Adrenal gland (tissue), 12 donors: ENCODE data around the gene CCDC24. TPM values are rescaled to one million over a fixed set of nuclear protein-coding genes. Genes with fewer than 3 reads are reported as not detected.

Experiments used
- DNase-seq, 7 donors: peaks; one replicate each; pipeline ENCODE4 v3.0.0-alpha.2; 2019 to 2020
- H3K27ac ChIP-seq, 5 donors: fragments of 200-600 bp; sonication (generic) in 4 of 5; 1 replicate in 3 of 5; 2 replicates in 2 of 5; pipeline versions ENCODE4 v1.5.1 to v1.8.0; 2016 to 2020; ENCODE audit warnings: mild to moderate bottlenecking in 1 of 5
- H3K27me3 ChIP-seq: fragments of 200-600 bp; 2 replicates; pipeline ENCODE4 v1.8.0; 2021
- H3K36me3 ChIP-seq, 2 donors: fragments of 200-600 bp; replicated peaks in 1 of 2; 1 replicate in 1 of 2; 2 replicates in 1 of 2; pipeline versions ENCODE4 v1.5.1 to v1.8.0; 2018 to 2022
- H3K4me1 ChIP-seq, 2 donors: fragments of 200-600 bp; replicated peaks in 1 of 2; 1 replicate in 1 of 2; 2 replicates in 1 of 2; pipeline versions ENCODE4 v1.5.1 to v1.8.0; 2018 to 2021
- H3K4me3 ChIP-seq, 4 donors: fragments of 200-600 bp; sonication (generic) in 3 of 4; one replicate each; pipeline ENCODE4 v1.5.1; 2016 to 2018
- H3K9me3 ChIP-seq, 3 donors: fragments of 200-600 bp; sonication (generic) in 1 of 3; replicated peaks in 1 of 3; 1 replicate in 2 of 3; 2 replicates in 1 of 3; pipeline versions ENCODE4 v1.5.1 to v1.8.0; 2016 to 2021
- CTCF ChIP-seq, 6 experiments: fragments of 450-650 bp in 4 of 6; fragments of 200-600 bp in 2 of 6; sonication (generic) in 1 of 6; IDR thresholded peaks; 1 replicate in 5 of 6; 2 replicates in 1 of 6; pipeline versions ENCODE4 v1.5.1 to v1.8.0; 2016 to 2021; ENCODE audit warnings: antibody characterized with exemption in 6 of 6, mild to moderate bottlenecking in 2 of 6, moderate library complexity in 1 of 6
- POLR2A ChIP-seq, 2 donors: fragments of 450-650 bp; IDR thresholded peaks; one replicate each; pipeline ENCODE4 v1.6.1; 2017; ENCODE audit warnings: antibody characterized with exemption in 2 of 2, mild to moderate bottlenecking in 2 of 2, moderate library complexity in 1 of 2
- WGBS, 4 donors: extraction: QIAGEN DNeasy Blood & Tissue Kit in 2 of 4; methylation state at CpG; one replicate each; pipeline versions ENCODE4 v1.1.5 to v1.1.7; 2013 to 2017; 5-methylcytosine and 5-hydroxymethylcytosine counted together
- intact Hi-C, 2 donors: fragments of 100-400 bp; cut with DNase I; formaldehyde crosslinking; loops; one replicate each; pipeline versions ENCODE4 v1.14.1 to v1.15.0; 2022 to 2023
- polyA plus RNA-seq, 3 donors: library from polyadenylated mRNA; stranded (reverse); fragments of 200-250 nt in 2 of 3; fragments of 350-450 nt in 1 of 3; fragmentation: Illumina TruSeq in 1 of 3; extraction: RNeasy Lipid Tissue Mini Kit (QIAGEN cat#74804) in 1 of 3; gene quantifications; one replicate each; pipeline ENCODE4 v1.2.3, GENCODE V29; 2013 to 2014
- total RNA-seq, 9 donors: library from RNA; depleted of rRNA in 4 of 9; stranded (reverse); fragments of >200 nt in 4 of 9; fragments of 120-200 nt in 1 of 9; fragmentation: NEBNext Ultra II Directional in 1 of 9; extraction: Animal tissue kit (Norgen Biotek cat#: 25700) in 1 of 9; gene quantifications; one replicate each; pipeline versions ENCODE4 v1.1.0 to v1.2.4, GENCODE V29; 2013 to 2023
- donor health status: healthy with polysubstance abuse.
- donor health status: Bipolar disorder and iron deficiency.
- donor health status: DM: yes; HTN: yes; CAD: no.
- donor health status: DM: no; HTN: no; CAD: no.
- donor health status: DM: no; HTN: no; CAD: no.
- donor health status: DM: yes; HTN: yes; CAD: no.

The CCDC24 gene
- total and polyA plus RNA-seq, 12 donors, result 3.1 to 53.5 (median 11.7) TPM

GRCh38 chr1:44015206-44015605 lies 23.8 kb downstream of the CCDC24 start:
- Histone ChIP-seq H3K4me1 (no peaks in the 10 kb centered on the region), H3K27ac (no peak overlapping the region), H3K36me3 (no peaks in the 10 kb centered on the region), H3K4me3 (no peak overlapping the region), H3K27me3 (no peaks in the 10 kb centered on the region), H3K9me3 (no peaks in the 10 kb centered on the region)
- DNase-seq, result no peak
- intact Hi-C loops, result loop anchor here in 1 of 2 donors (10.0 kb wide), 1 partner anchor 200 kb away; the partner anchor contains the start of gene DMAP1
- 63 to 86% (median 69%) methylated on average over 1 to 3 of the region's 3 CpGs for WGBS, 4 donors
- TF ChIP-seq CTCF (IDR thresholded peaks at IDR 0.05), result no peak
- TF ChIP-seq POLR2A (IDR thresholded peaks at IDR 0.05), result no peak

GRCh38 chr1:44016041-44016889 lies 24.9 kb downstream of the CCDC24 start:
- WGBS, 4 donors, result 81 to 91% (median 88%) methylated on average over 12 to 20 of the region's 20 CpGs
- Histone ChIP-seq H3K4me1 (no peaks in the 10 kb centered on the region), H3K4me3 (no peak overlapping the region), H3K36me3 (no peaks in the 10 kb centered on the region), H3K9me3 (no peaks in the 10 kb centered on the region), H3K27ac (no peak overlapping the region), H3K27me3 (no peaks in the 10 kb centered on the region)
- DNase-seq, result no peak
- TF ChIP-seq CTCF (IDR thresholded peaks at IDR 0.05) (no peak), POLR2A (IDR thresholded peaks at IDR 0.05) (no peak)
- intact Hi-C loops, result loop anchor here in 1 of 2 donors (10.0 kb wide), 1 partner anchor 199 kb away; the partner anchor contains the start of gene DMAP1

GRCh38 chr1:44016890-44017400 lies 25.5 kb downstream of the CCDC24 start:
- no peak overlapping the region for H3K27ac ChIP-seq
- WGBS, 4 donors, result 87 to 91% (median 89%) methylated on average over 15 to 20 of the region's 20 CpGs
- H3K9me3 ChIP-seq, result no peaks in the 10 kb centered on the region
- H3K4me3 ChIP-seq, result no peak overlapping the region
- H3K36me3 ChIP-seq, result no peaks in the 10 kb centered on the region
- H3K4me1 ChIP-seq, result no peaks in the 10 kb centered on the region
- no peak for TF ChIP-seq CTCF (IDR thresholded peaks at IDR 0.05)
- no peak for TF ChIP-seq POLR2A (IDR thresholded peaks at IDR 0.05)
- intact Hi-C loops, result loop anchor here in 1 of 2 donors (10.0 kb wide), 1 partner anchor 198 kb away; the partner anchor contains the start of gene DMAP1
- no peaks in the 10 kb centered on the region for H3K27me3 ChIP-seq
- no peak for DNase-seq

- H3K27me3 ChIP-seq, result no peaks in the 10 kb centered on the region
- H3K4me3 ChIP-seq, result no peak overlapping the region
- H3K9me3 ChIP-seq, result no peaks in the 10 kb centered on the region
- 80 to 94% (median 90%) methylated on average over 3 to 13 of the region's 13 CpGs for WGBS, 4 donors
- intact Hi-C loops, result loop anchor here in 1 of 2 donors (10.0 kb wide), 1 partner anchor 195 kb away; the partner anchor contains the start of gene DMAP1
- no peak overlapping the region for H3K27ac ChIP-seq
- no peak for DNase-seq
- TF ChIP-seq POLR2A (IDR thresholded peaks at IDR 0.05) (no peak), CTCF (IDR thresholded peaks at IDR 0.05) (no peak)
- no peaks in the 10 kb centered on the region for H3K36me3 ChIP-seq
- no peaks in the 10 kb centered on the region for H3K4me1 ChIP-seq
These were observed 28.1 kb downstream of the CCDC24 start for GRCh38 chr1:44019466-44019948.
